Superior temporal gyrus (tissue), 1 donor: ENCODE results near the gene RINL.
A peak's percentile ranks its signal among the peaks of the same experiment; 100 is the strongest.
"Not testable (repeated sequence)": the region's sequence is repeated elsewhere in the genome, so short reads cannot be mapped to it uniquely, and the experiment has no call there.

Experiments used
- DNase-seq: peaks from one replicate; pipeline ENCODE4 v3.0.0-alpha.2; 2016; ENCODE audit errors: extremely low spot score

Gene RINL

DNA sequence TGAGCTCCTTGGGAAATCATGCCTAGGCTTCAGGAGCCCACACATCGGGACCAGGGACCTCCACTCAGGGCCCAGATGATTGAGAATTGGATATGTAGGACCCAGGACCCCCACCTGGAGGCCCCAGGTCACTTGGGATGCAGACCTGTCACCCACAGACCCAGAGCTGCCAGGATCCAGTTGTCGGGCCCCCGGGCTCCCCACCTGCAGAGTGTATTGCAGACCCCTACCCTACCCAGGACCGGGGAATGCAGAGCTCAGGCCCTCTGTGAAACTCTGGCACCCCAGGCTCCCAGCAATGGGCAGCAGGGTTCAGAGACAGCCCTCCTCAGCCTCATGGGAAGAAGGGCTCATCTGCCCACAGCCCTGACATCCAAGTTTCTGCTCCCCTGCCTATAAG, 27.5 kb upstream of the RINL start:
- no peak for DNase-seq

DNA sequence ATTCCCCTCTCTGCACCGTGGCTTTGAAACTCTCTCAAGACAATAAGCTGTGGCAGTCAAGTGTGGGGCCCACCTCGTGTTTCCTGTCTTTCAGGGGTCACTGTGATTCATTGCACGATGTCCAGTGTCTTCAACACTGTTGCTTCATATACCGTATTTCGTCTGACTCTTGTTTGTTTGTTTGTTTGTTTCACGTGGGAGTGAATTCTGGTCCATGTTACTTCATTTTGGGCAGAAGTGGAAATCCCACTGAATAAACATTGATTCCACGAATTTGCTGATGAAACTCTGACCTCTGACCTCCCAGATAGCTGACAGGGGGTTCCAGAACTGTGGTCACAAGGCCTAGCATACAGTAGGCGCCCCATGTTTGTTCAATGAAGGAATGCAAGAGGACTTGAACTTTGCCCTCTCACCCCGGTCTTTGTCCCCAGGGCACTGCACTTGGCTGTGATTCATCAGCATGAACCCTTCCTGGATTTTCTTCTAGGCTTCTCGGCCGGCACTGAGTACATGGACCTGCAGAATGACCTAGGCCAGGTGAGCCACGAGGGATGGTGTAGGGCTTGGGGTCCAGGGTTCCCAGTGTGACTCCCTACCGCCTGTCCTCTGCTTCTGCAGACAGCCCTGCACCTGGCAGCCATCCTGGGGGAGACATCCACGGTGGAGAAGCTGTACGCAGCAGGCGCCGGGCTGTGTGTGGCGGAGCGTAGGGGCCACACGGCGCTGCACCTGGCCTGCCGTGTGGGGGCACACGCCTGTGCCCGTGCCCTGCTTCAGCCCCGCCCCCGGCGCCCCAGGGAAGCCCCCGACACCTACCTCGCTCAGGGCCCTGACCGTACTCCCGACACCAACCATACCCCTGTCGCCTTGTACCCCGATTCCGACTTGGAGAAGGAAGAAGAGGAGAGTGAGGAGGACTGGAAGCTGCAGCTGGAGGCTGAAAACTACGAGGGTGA, 26.8 kb upstream of the RINL start:
- no peak for DNase-seq

DNA sequence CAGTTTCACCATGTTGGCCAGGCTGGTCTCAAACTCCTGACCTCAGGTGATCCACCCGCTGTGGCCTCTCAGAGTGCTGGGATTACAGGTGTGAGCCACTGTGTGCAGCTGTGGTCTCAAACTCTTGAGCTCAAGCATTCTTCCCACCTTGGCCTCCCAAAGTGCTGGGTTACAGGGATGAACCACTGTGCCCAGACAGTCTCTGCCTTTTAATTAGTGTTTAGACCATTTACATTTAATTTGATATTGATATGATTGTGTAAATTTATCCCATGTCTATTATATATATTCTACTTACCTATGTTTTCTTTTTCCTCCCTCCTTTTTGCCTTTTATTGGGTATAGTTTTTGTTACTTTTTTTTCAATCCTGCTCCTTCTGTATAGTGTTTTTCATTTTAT, 23.6 kb upstream of the RINL start:
- no peak for DNase-seq

DNA sequence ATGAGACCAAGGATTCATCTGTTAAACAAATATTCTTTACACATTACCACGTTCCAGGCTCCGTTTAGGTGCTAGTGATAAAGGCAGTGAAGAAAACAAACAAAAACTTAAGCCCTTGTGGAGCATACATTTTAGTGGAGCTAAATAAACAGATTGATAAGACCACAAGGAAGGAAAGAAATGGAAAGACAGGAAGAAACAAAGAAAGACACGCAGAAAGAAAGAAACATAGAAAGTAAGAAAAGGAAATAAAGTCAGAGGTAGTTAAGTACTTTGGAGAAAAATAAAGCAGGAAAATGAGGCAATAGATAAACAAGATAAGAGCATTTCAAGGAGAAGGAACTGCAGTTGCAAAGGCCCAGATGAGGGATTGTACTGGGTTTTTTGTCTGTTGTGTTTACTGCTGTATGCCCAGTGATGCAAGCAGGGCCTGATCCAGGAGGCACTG, 22.7 kb upstream of the RINL start:
- DNase-seq = no peak

DNA sequence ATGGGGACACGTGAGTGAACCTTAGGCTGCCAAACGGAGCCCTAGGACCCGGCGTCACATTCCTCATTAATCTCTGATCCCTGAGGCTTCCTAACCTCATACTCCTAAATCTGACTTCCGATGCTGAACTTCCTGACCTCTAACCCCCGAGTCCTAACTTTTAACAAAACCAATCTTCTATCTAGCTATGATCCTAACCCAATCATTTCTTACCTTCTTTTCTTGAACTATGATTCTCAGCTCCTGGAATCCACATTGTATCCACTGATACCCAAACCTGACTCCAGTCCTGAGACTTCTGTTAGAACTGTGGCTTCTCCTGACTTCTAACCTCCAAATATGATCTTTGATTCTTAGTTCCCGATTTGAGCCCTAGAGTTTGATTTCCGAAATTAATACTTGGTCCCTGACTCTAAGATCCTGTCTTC, 22.1 kb upstream of the RINL start:
- peak; percentile 77 for DNase-seq

DNA sequence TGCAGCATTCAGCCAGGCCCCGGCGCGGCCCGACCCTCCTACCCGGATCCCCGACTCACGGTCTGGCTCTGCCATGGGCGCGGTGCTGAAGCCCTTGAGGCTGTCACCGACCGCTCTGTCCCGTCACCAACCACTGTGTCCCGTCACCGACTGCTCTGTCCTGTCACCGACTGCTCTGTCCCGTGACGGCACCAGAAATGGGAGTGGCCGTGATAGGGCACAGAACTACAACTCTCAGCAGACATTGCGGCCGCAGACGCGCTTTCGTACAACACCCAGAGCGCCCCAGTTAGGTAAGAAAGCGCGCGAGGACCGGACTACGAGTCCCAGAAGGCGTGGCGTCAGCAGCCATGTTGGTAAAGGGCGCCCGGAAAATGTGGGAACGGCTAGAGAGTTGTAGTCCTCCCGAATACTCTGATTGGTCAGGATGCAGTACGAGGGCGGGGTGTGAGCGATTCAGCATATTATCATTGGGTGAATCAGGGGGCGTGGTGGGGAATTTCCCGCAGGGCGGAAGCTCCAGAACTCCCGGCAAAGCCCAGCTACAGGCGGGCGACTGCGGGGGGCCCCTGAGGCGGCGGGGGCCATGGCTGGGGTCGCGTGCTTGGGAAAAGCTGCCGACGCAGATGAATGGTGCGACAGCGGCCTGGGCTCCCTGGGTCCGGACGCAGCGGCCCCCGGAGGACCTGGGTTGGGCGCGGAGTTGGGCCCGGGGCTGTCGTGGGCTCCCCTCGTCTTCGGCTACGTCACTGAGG, 21.5 kb upstream of the RINL start, which contains the start of the genes NFKBIB and SIRT2:
Gene NFKBIB (plus strand): TSS at position 523 of the 755 bp plus-strand sequence. CDS start 64 bp downstream, at position 587.
Gene SIRT2 (minus strand): TSS at position 172 of the 755 bp plus-strand sequence. CDS start 97 bp downstream, at position 75.
- peak; percentile 100 for DNase-seq

DNA sequence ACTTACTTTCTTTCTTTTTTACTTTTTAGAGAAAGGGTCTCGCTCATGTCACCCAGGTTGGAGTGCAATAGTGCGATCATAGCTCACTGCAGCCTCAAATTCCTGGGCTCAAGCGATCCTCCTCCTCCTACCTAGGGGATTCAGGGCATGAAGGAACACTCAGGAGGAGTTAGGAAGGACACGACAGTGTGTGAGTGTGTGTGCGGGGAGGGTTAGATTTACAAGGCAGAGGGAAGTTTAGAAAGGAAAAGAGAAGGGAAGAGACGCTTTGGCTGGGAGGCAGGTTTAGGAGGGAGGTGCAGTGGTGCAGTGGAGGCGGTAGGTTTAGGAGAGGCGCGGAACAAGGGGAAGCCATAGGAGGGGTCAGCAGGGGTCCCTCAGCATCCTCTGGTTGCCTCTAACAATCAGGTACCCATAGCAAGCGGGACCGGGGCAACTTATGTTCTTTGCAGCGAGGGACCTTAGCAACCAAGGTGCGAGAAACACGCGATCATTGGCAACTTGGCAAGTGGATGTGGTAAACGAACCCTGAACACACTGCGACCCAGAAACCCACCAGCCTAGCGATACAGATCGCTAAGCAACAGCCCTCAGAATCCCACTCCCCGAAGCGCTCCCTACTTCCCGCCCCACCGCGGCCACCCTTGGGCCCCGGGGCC, 20.8 kb upstream of the RINL start:
- no peak for DNase-seq

DNA sequence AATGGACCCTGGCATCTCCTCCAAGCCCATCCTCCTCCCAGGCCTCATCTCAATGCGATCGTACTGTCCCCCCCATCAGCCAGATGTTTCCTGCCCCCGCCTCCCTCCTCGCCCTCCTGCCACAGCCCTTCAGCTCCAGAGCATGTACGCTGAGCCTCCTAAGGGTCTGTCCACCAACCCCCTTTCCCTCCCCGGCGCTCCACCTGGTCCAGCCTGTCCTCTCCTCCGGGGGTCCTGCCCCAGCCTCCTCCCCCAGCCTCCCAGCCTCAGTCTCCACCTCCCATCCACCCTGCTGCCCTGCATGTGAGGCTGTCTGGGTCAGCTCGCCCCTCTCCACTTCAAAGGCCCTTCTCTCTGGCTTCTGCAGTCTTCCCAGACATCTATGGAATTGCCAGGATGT, 16.9 kb upstream of the RINL start:
- no peak for DNase-seq

DNA sequence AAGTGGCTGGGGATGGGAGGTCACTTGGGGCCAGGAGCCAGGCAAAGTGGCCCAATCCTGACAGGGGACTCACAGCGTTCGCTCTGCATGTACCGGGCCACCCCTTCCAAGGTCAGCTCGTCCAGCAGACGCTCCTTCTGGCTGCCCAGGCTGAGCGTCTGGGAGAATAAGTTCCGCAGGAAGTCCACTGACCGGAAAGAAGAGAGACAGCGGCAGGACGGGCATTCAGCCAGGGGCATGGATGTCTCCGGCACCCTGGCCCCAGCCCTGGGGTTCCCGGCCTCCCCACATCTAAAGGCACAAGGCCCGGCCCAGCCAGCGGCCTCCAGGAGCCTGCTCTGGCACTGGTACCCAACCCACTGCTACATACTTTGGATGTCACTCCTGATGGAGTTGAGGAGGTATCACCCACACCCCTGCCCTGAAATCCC, 15.3 kb upstream of the RINL start:
- DNase-seq = no peak

DNA sequence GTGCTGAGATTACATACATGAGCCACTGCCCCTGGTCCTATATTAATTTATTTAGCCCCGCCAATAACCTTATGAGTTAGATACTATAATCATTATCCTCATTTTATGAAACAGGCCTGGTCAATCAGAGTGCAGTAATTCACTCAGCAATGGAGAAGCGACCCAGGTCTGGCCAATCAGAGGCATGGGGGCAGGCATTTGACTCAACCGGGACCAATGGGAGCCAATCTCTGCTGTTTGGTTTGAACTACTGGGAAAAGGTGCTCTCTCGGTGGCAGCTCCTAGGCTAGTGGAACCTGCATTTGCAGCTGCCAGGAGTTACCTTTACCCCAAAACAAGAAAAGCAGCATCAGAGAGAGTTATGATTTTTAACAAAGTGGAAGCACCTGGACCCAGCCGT, 14.8 kb upstream of the RINL start:
- no peak for DNase-seq

DNA sequence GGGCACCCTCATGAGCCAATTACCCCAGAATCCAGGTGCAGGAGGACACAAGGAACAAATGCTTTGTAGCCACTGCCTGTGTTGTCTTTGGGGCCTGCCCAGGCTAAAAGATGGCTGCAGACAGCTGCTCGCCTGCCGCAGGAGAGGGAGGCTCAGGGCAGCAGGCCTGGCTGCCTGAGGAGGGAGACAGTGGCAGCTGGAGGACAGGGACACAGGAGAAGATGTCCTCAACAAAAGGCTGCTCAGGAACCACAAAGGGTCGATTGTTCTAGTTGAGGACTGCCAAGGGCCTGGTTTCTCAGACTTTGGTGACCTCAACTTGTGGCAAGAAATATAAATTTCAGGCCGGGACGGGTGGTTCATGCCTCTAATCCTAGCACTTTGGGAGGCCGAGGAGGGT, 13.7 kb upstream of the RINL start:
- peak; percentile 76 for DNase-seq

DNA sequence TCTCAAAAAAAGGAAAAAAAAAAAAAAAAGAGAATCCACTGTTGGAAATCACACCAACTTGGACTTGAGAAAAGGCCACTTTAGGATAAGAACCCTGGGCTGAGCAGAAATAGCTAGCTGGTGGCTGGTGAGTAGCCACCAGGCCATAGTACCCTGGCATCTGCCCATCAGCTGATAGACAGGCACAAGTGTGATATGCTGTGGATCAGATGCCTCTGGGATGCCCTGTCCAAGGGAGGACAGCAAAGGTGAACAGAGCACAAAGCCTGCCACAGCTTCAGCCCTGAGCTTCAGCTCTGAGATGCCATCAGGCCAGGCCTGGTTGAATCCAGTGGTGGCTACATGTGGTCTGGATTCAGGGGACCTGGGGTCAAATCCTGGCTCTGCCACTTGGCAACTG, 12.6 kb upstream of the RINL start:
- DNase-seq = no peak

DNA sequence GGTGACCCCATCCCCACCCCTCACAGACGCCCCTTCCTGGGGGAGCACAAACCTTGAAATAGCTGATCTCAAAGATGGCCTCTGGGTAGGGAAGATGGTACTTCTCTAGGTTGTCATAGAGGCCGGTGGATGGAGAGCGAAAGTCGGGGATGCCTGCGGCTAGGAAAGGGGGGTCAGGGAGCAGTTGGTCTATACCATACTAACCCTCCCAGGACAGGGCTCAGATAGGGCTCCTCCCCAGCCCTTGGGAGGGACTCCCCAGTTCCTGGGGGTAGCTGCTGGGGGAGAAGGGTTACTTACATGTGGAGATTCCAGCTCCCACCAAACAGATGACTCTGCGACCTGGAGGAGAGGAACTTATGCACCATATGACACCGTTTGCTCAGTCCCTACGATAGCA, 11.7 kb upstream of the RINL start:
- no peak for DNase-seq

DNA sequence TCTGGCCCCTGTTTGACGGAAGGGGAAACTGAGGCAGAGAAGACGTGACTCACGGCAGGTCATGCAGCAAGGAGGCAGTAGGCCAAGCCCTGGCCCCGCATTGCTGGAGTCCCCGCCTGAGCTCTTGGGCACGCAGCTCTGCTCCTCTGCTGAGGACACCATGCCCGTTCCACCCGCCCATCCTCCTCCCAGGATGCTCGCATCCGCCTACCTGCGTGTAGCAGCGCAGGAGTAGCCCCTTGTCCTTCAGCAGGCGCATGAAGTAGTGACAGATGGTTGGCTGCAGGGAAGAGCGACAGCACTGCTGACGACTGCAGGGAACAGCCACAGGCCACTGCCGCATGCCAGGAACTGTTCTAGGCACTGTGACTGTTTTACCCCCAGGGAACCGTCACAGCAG, 10.8 kb upstream of the RINL start:
- DNase-seq = no peak

DNA sequence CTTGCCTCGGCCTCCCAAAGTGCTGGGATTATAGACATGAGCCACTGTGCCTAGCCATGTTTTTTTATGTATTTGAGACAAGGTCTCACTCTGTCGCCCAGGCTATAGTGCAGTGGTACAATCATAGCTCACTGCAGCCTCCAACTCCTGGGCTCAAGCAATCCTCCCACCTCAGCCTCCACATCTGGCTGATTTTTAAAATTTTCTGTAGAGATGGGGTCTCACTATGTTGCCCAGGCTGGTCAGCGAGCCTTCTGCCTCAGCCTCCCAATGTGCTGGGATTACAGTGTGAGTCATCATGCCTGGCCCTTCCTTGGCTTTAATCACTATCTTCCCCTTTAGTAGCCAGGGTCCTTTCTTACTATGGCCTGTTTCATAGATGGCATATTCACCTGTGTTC, 6.6 kb upstream of the RINL start:
- not testable (repeated sequence) for DNase-seq

DNA sequence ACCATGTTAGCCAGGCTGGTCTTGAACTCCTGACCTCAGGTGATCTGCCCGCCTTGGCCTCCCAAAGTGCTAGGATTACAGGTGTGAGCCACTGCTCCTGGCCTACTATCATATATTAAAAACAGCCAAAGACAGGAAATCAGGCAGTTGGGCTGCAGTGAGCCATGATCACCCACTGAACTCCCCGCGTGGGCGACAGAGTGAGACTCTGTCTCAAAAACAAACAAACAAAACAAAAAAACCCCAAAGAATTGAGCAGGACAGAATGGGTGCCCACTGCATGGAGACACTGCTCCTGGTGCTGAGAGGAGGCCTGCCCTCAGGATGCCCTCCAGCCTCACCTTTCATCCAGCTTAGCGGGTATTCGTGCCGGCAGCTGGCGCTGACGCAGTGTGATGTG, 5.2 kb upstream of the RINL start:
- no peak for DNase-seq

DNA sequence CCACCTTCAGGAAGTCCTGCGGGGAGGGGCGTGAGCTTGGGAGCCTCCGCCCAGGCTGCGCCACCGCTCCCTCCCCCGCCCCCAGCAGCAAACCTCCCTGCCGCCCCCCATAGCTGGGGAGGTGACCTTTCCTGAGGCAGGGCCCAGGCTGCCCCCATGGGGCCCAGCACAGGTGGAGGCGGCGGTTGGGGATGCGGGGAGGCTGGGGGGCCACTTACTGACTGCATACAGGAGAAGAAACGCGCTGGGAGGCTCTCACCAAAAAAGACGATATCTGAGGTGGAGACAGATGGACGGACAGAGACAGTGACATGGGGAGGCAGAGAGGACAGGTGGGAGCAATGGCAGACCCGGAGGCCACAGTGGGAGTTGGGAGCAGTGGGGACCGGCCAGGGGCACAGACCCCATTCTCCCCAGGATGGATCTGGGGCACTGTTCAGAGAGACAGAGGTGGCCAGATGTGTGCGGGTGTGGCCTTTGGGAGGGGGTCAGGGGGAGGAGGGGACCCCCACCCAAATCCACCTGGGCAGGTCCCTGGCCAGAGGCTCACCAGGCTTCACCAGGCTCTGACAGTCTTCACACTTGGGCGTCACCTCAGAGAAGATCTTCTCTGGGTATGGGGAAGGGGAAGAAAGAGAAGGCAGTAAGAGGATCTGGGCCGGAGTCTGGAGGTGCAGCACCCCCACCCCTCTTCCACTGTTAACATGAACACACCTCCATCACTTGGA, 3.0 kb upstream of the RINL start:
- DNase-seq = no peak

DNA sequence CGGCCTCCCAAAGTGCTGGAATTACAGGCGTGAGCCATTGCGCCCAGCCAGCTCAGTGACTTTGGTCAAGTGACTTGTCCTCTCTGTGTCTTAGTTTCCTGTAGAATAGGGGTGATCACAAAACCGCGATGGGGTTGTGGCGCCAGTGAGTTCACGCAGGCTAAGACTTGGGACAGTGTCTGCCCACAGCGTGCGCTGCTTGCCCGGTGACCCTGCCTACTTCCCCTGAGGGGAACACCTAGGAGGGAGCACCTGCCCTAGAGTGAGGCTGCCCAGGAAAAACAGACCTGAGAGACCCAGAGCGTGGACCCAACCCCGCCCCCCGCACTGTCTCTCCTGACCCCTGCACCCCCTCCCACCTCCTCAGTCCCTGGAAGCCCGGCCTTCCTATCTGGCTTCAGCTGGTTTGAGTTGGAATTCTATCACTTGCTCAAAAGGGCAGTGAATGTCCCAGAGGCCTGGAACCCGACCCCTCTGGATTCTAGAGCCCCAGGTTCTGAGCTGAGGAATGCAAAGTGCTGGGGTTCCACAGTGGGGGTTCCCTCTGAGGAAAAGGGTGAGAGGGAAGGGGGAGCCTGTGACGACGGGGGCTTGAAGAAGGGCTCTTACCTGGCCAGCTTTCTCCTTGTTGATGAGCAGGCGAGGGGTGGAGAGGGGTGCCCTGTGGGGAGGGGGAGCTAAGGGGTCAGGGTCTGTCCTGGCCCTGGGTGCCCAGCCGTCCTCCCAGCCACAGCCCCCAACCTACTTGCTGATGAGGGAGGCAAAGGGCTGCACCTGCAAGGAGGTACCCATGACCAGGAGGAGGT, 2.2 kb upstream of the RINL start:
- no peak for DNase-seq

DNA sequence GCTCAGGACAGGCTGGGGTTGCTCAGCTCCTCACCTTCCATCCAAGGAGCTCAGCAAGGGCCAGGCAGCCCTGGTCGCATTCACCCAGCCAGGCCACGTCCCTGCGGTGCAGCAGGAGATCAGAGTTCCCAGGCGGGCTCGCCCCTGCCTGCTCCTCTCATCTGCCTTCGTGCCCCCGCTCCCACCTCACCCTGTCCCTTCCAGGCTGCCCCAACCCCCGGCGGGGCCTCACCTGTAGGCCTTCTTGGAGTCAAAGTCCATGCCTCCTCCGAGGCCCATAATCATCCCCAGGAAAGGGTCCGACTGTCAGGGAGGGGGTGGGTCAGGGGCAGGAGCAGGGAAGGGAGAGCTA, 1.3 kb upstream of the RINL start:
- no peak for DNase-seq

DNA sequence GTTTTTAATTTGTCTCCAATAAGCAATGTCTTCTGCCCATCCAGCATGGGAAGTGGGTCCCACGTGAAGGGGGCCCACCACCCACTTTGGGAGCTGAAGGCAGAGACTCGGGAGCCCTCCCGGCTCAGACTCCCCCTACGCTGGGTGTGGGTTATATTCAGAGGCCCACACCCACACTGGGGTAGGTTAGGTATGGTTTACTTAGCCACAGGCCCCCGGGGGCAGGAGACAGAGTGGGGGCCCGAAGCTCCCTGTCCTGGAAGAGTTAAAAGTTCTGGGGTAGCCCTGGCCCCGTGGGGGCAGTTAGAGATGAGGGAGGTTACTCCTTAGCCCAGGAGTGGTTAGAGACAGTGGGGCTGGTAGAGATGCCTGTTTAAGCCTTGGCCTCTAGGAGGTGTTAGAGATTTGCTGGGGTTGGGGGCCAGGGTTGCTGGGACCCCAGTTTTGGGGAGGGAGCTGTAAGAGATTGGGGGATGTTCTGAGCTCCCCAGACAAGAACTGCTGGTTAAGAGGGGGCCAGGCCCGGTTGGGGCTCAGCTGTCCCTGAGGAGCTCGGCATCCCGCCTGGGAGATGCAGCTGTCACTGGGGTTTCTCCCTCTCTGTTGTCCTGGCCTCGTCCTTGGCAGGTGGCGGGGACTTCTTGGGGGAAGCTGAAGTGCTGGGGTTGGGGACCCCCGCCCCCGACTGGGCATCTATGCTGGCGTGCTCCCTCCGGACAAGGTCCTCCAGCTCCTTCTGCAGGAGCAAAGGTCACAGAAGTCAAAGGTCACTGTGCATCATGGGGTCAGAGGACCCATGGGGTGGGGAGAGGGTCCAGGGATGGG, 712 bp upstream of the RINL start:
- no peak for DNase-seq
